HG03135 (cell line): ENCODE data around the gene EIF3CL.
A peak's percentile ranks its signal among the peaks of the same experiment; 100 is the strongest.
"Not testable (repeated sequence)": the region's sequence is repeated elsewhere in the genome, so short reads cannot be mapped to it uniquely, and the experiment has no call there.

ENCODE experiments used
- ATAC-seq: cut with Tn5 transposase; IDR thresholded peaks from one replicate; pipeline ENCODE4 v1.9.1; 2021; ENCODE audit warnings: mild to moderate bottlenecking, moderate library complexity; ENCODE audit not compliant: unreplicated experiment

Gene EIF3CL

GRCh38 chr16:28403220-28404072 is at the start of gene EIF3CL:
EIF3CL (minus strand) TSS chr16:28403841; CDS start chr16:28403618, 223 bp downstream.
- ATAC-seq, result peak; percentile 96

- ATAC-seq, result not testable (repeated sequence)
These were observed 43.4 kb upstream of the EIF3CL start for GRCh38 chr16:28447081-28447480.

GRCh38 chr16:28446388-28446787 is 42.7 kb upstream of the EIF3CL start:
- ATAC-seq, result not testable (repeated sequence)

DNA sequence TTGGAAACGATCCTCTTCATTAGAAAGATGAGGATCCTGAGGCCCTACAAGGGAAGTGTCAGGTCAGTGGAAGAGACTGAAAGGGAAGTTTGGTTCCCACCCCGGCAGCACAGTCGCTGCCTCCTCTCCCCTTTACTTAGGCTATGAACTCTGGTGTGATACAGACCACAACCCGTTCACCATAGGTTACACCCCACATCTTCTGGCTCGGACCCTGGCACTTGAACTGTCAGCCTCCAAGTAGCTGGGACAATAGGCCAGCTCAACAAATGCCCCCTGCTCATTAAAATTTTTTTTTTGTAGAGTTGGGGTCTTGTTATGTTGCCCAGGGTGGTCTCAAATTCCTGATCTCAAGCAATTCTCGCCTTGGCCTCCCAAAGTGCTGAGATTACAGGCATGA is 40.3 kb upstream of the EIF3CL start:
- ATAC-seq, result not testable (repeated sequence)

DNA sequence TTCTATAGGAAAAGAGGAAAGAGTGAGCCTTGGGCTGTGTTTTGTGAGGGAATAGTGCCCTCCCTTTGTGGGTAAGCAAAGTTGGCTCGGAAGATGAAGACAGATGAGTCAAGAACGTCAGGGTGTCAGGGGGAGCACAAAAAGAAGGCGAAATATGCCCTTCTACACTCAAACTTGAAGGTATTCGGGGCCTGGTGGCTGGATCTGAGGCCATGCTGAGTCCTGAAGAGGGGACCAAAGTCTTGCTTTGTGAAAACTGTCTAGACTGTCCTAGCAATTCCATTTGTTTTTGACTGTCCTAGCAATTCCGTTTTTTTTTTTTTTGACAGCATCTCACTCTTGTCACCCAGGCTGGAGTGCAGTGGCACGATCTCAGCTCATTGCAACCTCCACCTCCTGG is 35.3 kb upstream of the EIF3CL start:
- ATAC-seq, result not testable (repeated sequence)

DNA sequence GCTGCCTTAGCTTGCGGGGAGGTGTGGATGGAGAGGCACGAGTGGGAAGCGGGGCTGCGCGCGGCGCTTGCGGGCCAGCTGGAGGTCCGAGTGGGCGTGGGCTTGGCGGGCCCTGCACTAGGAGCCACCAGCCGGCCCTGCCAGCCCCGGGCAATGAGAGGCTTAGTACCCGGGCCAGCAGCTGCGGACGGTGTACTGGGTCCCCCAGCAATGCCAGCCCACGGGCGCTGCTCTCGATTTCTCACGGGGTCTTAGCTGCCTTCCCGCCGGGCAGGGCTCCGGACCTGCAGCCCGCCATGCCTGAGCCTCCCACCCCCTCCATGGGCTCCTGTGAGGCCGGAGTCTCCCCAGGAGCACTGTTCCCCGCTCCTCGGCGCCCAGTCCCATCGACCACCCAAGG is 31.7 kb upstream of the EIF3CL start:
- ATAC-seq, result not testable (repeated sequence)

DNA sequence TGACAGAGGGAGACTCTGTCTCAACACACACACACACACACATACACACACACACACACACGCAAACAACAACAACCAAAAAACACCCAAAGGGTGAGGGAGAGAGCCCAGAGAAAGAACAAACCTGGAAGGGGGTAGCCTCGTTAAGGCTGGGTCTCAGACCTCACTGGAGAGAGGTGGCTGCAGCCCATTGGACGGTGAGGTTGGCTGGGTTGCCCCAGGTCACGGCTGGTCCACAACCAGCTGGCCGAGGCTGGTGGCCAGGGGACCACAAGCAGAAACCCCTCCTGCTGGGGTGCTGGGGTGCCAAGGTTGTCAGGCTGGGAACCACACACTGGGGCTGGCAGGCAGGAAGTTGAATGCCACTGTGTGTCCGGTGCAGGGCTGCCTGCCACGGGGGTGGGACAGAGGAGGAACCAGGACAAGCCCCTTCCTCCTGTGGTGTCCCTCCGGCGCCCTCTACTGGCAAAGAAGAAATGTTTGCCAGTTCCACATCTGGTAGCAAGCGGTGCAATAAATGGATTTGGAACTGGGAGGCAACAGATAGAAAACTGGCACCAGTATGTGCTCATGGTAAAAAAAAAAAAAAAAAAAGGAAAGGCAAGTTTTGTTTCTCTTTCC is 22.5 kb upstream of the EIF3CL start:
- peak; percentile 85 for ATAC-seq

- not testable (repeated sequence) for ATAC-seq
These were observed 17.6 kb upstream of the EIF3CL start for GRCh38 chr16:28421071-28421750.

DNA sequence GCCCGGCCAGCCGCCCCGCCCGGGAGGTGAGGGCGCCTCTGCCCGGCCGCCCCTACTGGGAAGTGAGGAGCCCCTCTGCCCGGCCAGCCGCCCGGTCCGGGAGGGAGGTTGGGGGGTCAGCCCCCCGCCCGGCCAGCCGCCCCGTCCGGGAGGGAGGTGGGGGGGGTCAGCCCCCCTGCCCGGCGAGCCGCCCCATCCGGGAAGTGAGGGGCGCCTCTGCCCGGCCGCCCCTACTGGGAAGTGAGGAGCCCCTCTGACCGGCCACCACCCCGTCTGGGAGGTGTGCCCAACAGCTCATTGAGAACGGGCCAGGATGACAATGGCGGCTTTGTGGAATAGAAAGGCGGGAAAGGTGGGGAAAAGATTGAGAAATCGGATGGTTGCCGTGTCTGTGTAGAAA is 13.4 kb upstream of the EIF3CL start:
- ATAC-seq, result not testable (repeated sequence)

DNA sequence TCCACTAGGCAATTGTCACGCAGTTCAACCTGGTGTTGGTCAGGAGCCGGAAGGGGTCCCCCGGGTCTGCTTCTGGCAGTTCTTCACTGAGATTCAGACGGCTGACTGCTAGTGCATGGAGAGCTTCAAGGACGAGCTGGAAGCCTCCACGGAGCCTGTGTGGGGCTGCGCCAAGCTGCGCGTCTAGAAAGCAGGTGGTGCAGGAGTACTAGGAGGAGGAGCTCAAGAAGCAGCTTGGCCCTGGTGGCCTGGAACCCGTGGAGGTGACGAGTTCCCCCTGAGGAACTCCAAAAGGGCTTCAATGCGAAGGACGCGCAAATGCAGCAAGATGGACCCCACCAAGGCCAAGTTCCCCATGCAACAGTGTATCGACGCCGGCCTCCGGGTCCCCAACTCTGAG is 10.9 kb upstream of the EIF3CL start:
- ATAC-seq, result not testable (repeated sequence)

GRCh38 chr16:28413585-28413984 is 9.9 kb upstream of the EIF3CL start:
- not testable (repeated sequence) for ATAC-seq

GRCh38 chr16:28392054-28392453 is 11.6 kb downstream of the EIF3CL start:
- not testable (repeated sequence) for ATAC-seq

DNA sequence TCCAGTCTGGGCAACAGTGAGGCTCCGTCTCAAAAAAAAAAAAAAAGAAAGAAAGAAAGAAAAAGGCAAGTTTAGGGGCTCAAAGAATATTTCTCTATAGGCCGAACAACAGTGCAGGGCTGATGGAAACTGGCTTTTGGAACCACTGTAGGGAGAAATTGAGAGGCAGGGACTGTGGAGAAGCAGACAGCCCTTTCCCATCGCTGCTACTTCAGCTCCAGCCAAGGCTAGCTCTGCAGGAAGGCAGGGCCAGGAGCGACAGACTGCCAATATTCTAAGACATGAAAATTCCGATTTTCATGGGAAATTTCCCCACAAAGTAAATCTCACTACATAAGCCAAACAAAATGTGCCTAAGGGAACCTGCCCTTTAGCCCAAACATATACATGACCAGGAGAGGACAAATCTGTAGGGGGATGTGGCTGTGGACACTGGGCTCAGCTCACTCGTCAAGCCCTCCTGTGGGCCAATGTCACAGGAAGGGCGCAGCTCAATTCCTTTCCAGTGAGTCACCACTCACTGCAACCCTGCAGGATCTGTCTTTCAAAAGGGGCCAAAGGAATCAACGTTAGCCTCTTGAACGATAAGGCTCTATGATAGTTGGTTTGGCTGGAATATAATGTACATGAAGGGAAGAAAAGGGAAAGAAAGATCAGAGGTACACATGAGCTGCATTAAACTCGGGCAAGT is 21.3 kb downstream of the EIF3CL start:
- ATAC-seq, result not testable (repeated sequence)

DNA sequence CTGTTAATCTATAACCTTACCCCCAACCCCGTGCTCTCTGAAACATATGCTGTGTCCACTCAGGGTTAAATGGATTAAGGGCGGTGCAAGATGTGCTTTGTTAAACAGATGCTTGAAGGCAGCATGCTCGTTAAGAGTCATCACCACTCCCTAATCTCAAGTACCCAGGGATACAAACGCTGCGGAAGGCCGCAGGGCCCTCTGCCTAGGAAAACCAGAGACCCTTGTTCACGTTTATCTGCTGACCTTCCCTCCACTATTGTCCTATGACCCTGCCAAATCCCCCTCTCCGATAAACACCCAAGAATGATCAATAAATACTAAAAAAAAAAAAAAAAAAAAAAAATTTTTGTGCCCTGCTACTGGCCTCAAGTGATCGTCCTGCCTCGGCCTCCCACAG is 25.8 kb downstream of the EIF3CL start:
- not testable (repeated sequence) for ATAC-seq

GRCh38 chr16:28377108-28377625 is 26.5 kb downstream of the EIF3CL start:
- not testable (repeated sequence) for ATAC-seq

- ATAC-seq, result not testable (repeated sequence)
These were observed 28.5 kb downstream of the EIF3CL start for GRCh38 chr16:28375115-28375514.

DNA sequence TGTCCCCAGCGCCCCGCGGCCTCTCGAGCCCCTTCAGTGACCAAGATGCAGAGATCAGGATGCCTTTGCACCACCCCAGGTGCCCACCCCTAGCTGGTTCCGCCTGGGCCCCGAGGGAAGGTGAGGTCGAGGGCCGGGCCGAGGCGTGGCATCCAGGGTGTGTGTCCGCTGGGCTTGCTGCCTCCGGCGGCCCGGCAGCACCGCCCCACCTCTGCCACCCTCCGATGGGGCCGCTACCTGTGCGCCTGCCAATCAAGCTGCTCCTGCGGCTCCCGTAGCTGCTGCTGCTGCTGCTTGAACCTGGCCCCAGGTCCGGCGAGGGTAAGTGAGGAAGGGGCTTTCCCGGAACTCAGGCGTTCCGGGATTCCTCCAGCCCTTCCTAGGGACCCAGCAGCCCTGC is 29.4 kb downstream of the EIF3CL start:
- not testable (repeated sequence) for ATAC-seq

DNA sequence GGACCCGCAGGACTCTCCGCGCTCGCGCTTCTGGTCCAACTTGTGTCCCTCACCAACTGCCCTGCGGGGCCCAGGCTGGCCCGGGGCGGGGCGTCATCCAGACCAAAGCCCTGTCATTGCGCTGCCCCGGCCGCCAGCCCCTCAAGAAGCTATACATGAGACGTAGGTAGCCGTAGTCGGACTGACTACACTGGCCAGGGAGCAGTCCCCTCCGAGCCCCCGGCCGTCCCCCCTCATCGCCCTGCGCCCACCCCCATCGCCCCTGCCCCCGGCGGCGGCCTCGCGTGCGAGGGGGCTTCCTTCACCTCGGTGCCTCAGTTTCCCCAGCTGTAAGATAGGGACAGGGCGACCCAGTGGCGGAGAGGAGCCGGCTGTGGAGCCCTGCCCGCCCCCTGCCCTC is 35.7 kb downstream of the EIF3CL start:
- not testable (repeated sequence) for ATAC-seq

DNA sequence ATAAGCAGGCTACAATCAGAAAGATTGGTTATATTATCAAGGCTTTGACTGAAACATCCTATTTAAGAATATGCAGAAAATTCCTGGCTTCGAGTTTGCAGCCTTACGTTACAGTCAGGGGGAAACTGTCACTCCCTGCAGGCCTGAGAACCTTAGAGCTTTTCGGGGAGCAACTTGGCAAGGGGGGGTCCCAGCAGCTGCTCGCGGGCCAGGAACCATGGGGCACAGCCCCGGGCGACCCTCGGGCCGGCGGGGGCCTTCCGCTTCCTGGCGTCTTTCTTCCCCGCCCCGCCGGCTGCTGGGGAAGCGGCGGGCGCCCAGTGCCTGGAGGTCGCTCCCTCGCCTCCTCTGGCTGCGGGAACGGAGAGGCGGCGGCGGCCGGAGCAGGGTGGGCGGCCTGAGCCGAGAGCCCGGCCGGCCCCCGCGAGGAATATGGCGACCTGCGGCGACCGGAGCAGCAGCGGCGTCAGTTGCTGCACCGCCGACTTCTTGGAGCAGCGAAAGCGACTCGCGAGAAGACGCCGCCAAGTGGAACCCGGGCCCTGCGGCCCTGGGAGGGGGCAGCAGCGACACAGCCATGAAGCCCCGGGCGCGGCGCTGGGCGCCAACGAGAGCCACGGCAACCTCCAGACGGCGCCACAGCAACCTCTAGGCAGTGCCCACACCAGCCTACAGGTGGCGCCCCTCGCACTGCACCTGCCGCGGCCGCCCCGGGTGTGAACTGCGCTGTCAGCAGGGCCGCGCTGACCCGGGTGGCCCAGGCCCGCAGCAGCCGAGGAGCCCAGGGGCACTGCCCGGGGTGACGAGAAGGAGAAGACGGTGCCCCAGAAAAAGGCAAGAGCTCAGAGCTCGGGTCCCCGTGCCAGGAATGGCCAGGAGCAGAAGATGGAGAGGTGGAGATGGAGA is 39.1 kb downstream of the EIF3CL start:
- peak; percentile 94 for ATAC-seq

- ATAC-seq, result not testable (repeated sequence)
These were observed 40.2 kb downstream of the EIF3CL start, which contains the start of gene NPIPB6 for GRCh38 chr16:28363408-28363807. NPIPB6 (minus strand) TSS chr16:28363508; CDS start chr16:28362822, 686 bp downstream.
